Measurements from ENCODE around the gene ZNF496. TPM values are rescaled to one million over a fixed set of nuclear protein-coding genes. Genes with fewer than 3 reads are reported as not detected.

ZNF496 gene
- total and polyA plus RNA-seq, 9 of the 15 experiments (the other 6 are each of a cell fraction or from before 2014, with no cell fraction given) = 4.3 to 54.0 (median 31.3) TPM

- peak; percentile 82 for TF ChIP-seq REST (IDR thresholded peaks at IDR 0.05; ENCODE audit: borderline replicate concordance)
- peak; percentile 95 for TF ChIP-seq REST (CRISPR knock-in tag; IDR thresholded peaks at IDR 0.05; ENCODE audit: low read depth)
- TF ChIP-seq CEBPZ (IDR thresholded peaks at IDR 0.05; ENCODE audit: borderline replicate concordance, low read depth, low read length) = no peak
- peak; percentile 73; the same call in 1 of the 2 replicates for TF ChIP-seq ESRRA (IDR thresholded peaks at IDR 0.05; ENCODE audit: borderline replicate concordance, low read depth)
- TF ChIP-seq ZNF561 (CRISPR knock-in tag; conservative IDR thresholded peaks at IDR 0.05) = peak; percentile 98
- TF ChIP-seq TBL1XR1 (IDR thresholded peaks at IDR 0.05; ENCODE audit: low read length in 2 of 2) = no peak
- no peak for TF ChIP-seq KAT7 (CRISPR knock-in tag; IDR thresholded peaks at IDR 0.05; ENCODE audit: borderline replicate concordance)
- TF ChIP-seq SNAPC5 (CRISPR knock-in tag; IDR thresholded peaks at IDR 0.05) = peak; percentile 59
- TF ChIP-seq DEAF1 (CRISPR knock-in tag; IDR thresholded peaks at IDR 0.05) = peak; percentile 99
- no peak for TF ChIP-seq SMAD1 (IDR thresholded peaks at IDR 0.05; ENCODE audit: low read depth, low read length, partially characterized antibody)
- TF ChIP-seq ARID3B (CRISPR knock-in tag; IDR thresholded peaks at IDR 0.05; ENCODE audit: borderline replicate concordance) = peak; percentile 98
These were observed 36.2 kb upstream of the ZNF496 start (continued) for GRCh38 chr1:247367786-247368422.
